GF-D8 (cell line): ENCODE results near the gene TRIM28.
A peak's percentile ranks its signal among the peaks of the same experiment; 100 is the strongest.
"Not testable (repeated sequence)": the region's sequence is repeated elsewhere in the genome, so short reads cannot be mapped to it uniquely, and the experiment has no call there.

Experiments
- DNase-seq: peaks from one replicate; lab custom pipeline; 2025; lab: John Stamatoyannopoulos, UW

The TRIM28 gene

DNA sequence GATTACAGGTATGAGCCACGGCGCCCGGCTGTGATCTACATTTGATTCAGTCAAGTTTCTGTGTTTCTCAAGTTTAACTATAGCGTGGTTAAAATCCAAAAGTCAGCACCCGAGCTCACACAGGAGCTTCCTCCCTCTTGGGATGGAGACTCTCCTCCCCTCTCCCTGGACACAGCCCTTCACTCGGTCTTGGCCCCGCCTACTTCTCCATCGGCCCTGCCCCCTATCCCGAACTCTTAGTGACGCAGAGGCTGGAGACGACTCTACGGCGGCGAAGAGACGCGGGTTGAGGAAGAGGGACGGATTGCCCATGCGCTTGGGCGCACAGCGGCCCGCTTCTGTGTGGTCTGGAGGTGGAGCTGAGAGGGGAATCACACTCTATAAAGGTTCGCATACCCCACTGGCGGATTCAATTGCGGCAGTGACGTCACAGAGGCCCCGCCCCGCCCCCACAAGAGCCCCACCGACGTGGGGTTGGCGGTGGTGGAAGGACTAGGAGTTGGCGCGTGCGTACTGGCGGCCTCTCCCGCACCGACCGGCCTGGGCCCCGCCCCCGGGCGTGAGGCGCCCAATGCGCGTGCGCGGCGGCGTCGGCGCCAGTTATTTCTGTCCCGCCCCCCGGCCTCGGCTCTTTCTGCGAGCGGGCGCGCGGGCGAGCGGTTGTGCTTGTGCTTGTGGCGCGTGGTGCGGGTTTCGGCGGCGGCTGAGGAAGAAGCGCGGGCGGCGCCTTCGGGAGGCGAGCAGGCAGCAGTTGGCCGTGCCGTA lies at the start of gene TRIM28:
TRIM28 (plus strand) TSS at position 239 of the 765 bp plus-strand sequence. CDS start 694 bp downstream, outside the sequence.
- no peak for DNase-seq

DNA sequence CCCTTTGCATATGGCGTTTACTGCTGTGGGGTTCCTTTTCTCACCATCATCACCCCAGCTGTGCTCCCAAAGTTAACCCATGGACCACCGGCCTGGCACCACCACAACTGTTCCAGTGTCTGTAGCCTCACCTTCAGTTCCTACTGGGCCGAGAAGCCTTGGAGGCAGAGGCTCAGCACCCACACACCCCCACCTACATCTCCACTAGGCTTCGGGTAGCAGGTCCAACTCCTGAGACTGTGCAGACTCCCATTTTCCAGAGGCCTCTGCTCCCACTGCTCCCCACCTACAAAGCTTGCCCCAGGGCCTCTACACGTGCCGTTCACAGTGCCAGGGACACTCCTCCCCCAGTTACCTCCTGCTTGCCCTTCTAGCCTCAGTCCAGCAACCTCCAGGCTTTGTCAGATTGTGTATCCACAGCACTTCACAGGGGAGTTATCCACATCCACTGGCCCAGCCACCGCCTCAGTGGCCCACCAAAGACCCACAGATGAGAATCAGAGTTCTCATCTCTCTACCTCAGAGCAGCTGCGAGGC lies 46.2 kb upstream of the TRIM28 start:
- DNase-seq: no peak

DNA sequence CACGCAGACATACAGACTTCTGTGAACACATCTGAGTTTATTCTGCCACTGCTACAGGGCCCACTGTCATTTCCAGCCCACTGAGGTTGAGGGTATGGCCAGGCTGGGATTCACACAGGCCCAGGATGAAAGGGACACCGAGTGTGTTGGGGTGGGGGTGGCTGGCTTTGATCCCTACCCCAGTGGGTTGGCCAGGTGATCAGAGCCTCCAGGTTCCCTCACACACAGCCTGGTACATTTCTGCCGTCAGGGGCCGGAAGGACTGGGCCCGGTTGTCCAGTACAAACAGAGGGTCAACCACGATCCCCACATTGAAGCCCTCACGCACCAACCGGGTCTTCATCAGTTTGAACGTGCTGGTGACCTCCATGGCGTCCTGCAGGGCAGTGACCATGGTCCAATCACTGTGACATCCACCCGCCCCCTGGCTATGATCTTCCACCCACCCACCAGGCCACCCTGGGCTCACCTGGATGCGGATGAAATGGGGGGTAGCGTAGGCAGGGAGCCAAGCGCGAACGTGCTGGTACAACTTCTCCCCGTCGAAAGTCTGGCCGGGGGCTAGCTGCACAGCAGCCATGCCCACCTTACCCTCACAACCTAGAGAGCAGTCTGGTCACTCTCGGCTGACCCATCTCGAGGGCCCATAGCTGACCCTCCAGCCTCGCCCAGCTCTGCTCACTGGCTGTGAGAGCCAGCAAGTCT lies 45.4 kb upstream of the TRIM28 start:
- DNase-seq: no peak

DNA sequence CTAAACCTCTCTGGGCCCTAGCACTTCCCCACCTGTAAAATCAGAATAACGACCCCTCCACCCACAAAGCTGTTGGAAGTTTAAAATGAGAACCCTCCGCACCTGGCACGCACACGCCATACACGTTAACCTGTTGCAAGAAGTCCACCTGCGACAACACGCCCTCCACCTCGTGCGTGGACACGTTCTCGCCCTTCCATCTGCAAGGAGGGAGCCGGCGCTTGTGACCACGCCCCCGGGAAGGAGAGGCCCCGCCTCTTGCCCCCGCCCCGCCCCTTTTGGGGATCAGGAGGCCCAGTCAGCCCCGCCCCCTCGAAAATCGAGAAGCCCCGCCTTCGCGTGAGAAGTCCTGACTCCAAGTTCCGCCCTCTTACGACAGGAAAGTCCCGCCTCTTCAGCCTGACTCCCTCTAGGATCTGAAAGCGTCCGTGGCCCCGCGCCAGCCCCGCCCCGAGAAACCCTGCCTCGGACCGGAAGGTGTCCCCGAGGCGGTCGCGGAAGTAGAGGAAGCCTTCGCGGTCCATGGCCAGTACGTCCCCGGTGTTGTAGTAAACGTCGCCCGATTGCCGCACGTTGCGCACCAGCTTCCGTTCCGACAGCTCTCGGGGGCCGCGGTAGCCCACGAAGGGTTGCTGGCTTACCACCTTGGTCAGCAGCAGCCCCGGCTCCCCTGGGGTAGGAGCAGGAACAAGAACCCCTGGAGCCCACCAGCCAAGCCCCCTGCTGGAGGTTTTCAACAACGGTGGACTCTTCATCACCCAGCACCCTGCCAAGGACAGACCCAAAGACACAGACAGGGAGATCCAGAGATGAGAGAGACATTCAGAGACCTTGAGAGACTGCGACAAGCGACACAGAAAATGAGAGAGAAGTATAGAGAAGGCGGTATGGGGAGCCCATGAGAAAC lies 44.6 kb upstream of the TRIM28 start:
- peak; percentile 97 for DNase-seq

DNA sequence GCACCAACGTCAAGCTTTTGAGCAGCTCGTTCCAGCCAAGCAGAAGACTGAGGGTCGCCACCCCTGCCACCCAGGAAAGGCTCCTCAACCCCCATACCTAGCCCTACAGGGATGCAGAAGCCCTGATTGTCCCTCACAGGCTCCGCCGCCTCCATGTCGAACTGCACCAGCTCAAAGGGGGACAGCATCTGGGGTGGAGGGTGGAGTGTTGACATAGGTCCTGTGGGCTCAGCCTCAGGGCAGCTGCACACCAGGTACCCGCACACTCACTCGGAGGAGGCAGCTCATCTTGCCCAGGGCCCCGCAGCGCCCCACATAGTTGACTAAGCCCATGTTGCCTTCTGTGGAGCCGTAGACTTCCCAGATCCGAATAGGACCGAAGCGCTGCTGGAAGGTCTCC lies 43.6 kb upstream of the TRIM28 start:
- no peak for DNase-seq

DNA sequence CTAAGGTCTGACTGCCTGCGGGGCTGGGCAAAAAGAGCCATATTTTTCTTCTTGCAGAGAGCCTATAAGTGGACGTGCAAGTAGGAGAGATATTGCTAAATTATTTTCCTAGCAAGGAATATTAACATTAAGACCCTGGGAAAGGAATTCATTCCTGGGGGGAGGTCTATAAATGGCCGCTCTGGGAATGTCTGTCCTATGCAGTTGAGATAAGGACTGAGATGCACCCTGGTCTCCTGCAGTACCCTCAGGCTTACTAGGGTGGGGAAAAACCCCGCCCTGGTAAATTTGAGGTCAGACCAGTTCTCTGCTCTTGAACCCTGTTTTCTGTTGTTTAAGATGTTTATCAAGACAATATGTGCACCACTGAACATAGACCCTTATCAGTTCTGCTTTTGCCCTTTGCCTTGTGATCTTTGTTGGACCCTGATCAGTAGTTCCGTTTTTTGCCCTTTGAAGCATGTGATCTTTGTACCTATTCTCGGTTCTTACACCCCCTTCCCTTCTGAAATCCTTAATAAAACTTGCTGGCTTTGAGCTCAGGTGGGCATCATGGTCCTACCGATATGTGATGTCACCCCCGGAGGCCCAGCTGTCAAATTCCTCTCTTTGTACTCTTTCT lies 36.2 kb upstream of the TRIM28 start:
- not testable (repeated sequence) for DNase-seq

DNA sequence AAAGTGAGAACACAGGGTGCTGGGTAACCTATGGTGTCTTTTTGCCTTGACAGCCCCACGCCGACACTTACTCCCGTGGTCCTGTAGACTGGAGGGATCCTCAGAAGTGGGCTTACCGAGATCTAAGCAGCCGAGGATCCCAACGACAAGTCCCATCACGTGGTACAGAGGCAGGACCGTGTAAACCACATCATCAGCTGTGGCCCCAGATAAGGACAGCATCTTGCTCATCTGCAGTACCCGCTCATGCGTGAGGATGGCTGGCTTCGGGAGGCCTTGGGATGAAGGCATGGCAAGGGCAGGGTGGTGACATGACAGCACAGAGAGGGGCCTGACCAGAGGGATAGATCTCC lies 34.2 kb upstream of the TRIM28 start:
- no peak for DNase-seq

DNA sequence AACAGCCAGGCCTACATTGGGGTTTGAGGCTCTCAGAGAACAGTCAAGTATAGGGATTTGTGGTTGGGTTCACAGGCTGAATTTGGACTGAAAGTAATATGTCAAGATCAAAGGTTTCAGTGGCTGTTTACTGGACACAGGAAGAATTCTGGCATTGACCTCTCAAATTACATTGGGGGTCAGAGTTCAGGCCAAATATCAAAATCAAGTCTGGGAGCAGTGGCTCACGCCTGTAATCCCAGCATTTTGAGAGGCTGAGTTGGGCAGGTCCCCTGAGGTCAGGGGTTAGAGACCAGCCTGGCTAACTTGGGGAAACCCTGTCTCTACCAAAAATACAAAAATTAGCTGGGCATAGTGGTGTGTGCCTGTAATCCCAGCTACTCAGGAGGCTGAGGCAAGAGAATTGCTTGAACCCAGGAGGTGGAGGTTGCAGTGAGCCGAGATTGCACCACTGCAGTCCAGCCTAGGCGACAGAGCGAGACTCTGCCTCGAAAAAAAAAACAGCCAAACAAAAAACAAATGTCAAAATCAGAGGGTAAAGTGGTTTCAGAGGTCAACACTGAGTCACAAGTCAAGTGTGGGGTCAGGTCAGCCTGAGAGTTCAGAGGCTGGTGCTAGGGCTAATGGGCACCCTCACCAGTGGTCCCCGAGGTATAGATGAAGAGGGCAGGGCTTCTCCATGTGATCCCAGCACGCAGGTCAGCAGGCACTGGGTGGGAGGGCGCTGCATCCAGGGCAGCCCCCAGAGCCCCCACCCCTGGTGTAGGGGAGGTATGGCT lies 33.6 kb upstream of the TRIM28 start:
- no peak for DNase-seq

DNA sequence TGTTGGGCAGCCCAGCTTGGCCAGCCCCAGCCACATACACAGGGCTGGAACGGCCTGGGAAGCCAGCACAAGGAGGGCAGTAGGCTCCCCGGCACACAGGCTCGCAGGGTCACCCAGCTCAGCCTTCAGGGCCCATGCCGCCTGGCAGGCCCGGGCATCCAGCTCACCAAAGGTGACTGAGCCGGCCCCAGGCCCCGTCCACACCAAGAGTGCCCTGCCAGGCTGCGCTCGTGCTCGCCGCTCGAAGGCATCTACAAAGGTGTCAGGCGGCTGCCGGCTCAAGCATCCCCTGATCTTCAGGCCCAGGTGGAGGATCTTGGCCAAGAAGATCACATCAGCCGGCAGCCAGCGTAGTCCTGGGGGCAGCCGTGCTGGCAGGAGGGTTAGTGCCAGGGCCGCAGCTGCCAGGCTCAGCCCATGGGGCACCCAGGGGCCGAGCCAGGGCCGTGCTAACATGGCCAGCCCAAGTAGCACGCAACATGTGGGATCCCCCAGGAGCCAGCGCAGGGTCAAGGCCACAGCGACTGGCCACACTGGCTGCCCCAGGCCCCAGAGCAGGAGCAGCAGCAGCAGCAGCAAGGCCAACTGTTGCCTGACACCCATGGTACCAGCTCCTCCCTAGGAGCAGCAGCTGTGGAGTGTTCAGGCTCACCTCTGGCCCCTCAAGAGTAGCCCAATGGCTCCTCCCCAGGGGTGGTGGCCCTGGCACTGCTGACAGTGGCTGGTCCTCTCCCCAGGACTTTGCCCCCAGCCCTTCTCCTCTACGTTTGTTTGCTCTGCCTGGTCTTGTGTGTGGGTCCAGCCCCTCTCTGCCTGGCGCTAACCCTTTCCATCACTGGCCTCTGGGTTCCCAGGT lies 32.3 kb upstream of the TRIM28 start, which contains the start of gene SLC27A5:
SLC27A5 (minus strand) TSS at position 640 of the 856 bp plus-strand sequence; CDS start at position 603, 37 bp downstream.
- DNase-seq: no peak

DNA sequence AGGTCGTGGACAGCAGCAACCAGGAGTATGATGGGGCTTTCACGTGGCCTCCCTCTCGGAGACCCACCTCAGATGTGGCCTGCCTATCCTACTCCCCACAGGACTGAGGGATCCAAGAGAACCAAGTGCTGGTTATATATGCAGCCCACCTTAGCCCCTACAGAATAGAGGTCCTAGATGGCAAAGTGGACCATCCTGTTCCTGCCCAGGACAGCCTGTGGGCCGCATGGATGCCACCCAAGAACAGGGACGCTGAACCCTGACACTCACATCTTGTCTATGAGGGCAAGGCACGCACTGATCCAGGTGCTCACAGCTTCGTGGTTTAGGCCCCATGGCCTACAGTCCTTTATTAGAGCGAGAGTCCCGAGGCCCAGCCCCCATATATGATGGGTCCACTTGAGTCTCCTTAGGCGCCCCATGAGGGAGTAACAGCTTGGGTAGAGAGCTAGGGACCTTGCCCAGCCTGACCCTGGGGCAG lies 30.6 kb upstream of the TRIM28 start:
- DNase-seq: no peak

DNA sequence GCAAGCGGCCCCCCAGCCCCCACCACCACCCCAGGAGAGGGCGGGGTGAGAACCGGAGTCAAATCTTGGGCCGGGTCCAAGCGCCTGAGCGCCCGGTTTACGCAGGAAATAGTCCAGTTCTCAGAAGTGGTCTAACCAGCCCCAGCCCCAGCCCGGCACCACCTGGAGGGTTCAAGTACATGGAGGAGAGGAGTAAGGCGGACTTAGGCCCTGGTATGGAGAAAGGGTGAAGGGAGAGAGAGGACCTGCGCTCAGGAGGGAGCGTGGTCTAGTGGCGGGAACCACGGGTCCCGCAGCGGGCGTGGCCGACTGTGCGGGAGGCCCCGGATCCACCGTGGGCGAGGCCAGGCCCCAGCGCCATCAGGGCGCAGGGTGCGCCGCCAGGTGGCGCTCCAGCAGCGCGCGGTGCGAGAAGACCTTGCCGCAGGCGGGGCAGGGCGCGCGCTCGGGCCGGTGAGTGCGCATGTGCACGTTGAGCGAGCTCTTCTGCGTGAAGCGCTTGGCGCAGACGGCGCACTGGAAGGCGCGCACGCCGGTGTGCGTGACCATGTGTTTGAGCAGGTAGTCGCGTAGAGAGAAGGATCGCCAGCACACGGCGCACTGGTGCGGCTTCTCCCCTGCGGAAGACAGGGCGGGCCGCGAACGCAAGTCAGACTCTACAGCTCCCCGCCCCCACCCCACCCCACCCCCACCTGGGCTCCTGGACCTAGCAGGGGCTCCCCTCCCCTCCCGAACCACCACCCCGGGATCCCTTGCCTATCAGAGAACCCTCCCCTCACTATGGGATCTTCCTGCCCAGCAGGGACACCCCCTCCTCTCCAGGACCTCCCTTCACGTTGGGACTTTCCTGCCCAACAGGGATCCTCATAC lies 29.9 kb upstream of the TRIM28 start:
- peak; percentile 86 for DNase-seq

DNA sequence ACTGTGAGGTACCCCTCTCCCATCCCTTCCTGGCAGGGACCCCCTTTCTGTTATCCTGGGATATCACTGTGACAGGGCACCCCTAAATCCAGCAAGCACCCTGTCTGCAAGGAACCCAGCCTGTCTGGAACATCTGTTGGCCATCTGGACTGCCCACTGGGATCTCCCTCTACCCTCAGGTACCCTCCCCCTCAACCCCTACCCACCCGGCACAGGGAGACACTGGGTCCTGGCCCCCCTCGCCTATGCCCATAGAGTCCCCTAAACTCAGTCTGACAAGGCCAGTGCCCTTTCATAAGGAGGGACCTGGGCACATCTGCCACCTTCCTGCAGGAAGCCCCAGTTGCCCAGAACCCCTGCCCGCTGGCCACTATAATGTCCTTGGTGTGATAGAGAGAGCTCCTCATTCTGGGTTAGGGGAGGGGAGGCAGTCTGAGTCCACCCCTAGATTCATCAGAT lies 29.3 kb upstream of the TRIM28 start:
- no peak for DNase-seq

DNA sequence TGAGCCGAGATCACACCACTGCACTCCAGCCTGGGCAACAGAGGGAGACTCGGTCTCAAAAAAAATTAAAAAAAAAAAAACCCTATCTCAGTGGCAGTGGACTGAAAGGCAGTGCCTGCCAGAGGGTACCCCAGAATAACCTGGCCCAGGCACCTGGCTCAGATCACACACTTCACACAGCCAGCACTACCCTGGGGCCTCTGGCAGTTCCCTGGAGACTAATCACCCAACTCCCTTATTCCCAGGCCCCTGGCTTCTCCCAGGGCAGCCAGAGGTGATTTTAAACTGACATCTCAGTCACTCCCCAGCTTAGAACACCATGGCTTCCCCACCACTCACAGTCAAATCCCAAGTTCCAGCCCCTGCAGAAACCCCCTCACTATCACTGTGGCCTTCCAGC lies 28.6 kb upstream of the TRIM28 start:
- DNase-seq: no peak

DNA sequence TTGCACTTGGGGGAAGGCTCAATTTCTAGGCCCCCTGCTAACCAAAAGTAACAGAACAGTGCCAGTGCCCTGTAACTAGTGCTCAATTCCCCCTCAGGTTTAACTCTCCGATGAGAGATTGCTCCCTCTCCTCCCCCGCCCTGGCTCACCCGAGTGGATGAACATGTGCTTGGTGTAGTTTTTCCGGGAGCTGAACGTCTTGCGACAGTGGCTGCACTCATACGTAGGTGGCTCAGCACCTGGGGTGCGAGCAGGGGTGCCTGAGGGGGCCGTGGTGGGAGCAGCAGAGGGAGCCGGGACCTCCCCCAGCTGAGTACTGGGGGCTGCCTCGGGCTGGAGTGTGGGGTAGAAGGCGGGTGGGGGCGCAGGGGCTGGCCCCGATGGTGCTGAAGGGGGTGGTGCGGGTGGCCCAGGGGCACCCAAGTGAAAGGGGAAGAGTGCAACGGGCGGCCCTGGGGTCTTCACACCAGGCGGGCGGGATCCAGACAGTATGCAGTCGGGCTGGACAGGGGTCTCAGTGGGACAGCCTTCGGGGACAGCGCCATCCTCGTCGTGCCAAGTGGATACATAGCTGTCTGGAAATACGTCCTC lies 27.5 kb upstream of the TRIM28 start:
- DNase-seq: no peak

DNA sequence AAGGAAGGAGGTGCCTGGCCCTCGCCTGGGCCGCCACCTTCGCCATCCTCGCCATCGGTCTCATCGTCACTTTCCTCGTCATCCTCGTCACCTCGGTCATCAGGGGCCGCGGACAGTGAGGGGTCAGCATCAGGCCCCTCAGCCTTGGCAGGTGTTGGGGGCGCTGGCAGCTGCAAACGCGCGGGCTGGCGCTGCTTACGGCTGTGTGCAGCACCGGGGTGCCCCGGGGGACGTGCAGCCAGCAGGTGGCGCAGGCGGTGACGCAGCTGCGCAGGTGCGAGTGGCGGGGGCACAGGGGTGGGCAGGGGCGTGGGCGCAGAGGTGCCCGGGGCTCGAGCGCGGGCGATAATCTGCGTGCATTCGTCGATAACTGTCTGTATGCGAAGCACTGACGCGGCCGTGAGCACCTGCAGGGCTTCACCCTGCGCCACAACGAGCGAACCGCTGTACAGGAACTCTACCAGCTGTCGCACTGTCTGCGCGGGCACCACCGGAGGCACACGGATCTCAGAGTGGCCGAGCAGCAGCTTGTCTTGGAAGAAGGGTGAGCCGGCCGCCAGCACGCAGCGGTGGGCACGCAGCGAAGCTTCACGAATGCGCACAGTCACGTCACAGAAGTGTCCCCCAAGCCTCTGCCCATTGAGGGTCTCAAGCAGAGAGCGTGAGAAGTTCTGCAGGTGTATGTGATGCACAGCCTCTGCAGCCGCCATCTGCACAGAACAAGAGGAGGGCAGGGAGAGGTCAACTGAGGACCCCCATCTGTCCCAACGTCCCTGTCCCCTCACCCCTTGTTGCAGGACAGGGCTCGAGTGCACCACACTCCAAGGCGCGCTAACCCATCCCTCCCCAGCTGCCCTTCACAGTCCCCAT lies 26.7 kb upstream of the TRIM28 start:
- no peak for DNase-seq

DNA sequence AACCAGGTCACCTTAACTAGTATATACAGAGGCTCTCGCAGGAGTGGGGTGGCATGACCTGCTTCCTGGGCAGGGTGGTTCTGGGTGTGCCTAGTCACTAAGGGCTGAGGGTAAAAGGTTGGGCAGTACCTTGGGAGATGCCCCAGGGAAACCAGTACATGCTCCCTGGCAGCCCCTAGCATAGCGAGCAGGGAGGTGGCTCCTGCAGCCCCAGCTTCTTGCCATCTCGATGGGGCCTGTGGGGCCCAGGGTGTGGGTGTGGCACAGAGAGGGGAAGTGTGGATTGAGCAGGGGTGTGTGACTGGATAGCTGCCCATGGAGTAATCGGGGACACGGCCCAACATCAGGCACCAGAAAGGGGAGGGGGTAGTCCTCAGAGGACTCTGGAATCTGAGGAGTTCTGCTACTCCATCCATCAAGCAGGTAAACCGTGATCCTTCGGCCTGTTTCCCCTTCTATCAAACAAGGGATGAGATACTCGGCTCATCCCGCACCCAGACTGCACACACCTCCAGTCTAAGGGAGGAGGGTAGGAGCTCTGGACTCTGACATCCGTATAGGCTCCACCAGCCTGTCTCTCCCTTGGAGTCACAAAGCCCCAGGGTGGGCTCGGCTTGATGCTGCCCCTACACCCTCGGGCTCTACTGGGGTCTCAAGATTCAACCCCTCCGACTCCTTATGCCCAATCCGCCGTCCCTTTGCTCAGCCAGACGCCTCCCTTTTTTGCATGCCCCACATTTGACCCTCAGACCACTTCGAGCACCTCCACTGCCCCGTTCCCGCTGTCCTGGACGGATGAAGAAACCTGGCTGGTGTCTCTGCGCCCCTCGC lies 25.4 kb upstream of the TRIM28 start:
- peak; percentile 6 for DNase-seq

DNA sequence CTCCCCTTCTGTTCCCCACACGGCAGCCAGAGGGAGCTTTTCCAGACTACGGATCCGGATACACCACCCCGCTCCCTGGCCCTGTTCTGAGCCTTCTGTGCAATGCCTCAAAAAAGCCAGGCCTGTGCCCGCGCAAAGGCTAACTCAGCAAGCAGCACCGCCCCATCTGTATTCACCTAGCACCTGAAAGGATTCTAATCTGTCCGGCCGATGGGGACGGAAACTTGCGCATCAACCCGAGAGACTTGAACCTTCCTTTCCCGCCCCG lies 24.8 kb upstream of the TRIM28 start:
- DNase-seq: peak; percentile 57
